Progenitor cell of endocrine pancreas (in vitro differentiated cells): ENCODE results near the gene IL1RAP. TPM values are rescaled to one million over a fixed set of nuclear protein-coding genes. Genes with fewer than 3 reads are reported as not detected.

Source experiments
- DNase-seq: peaks from one replicate; pipeline ENCODE4 v3.0.0; 2021; ENCODE audit warnings: low spot score; ENCODE audit not compliant: unreplicated experiment
- H3K27ac Mint-ChIP-seq: 2 replicates; pipeline ENCODE4 v1.8.0; 2021; ENCODE audit warnings: mild to moderate bottlenecking, moderate library complexity, mixed read lengths
- H3K27me3 Mint-ChIP-seq: 2 replicates; pipeline ENCODE4 v1.8.0; 2021; ENCODE audit warnings: mixed read lengths
- H3K36me3 Mint-ChIP-seq: 2 replicates; pipeline ENCODE4 v1.8.0; 2022; ENCODE audit warnings: mixed read lengths; ENCODE audit not compliant: insufficient read depth
- H3K4me1 Mint-ChIP-seq: 2 replicates; pipeline ENCODE4 v1.8.0; 2021; ENCODE audit warnings: low read depth, mixed read lengths
- H3K4me3 Mint-ChIP-seq: 2 replicates; pipeline ENCODE4 v1.8.0; 2021; ENCODE audit warnings: low read depth, mild to moderate bottlenecking, moderate library complexity, mixed read lengths
- H3K9me3 Mint-ChIP-seq: 2 replicates; pipeline ENCODE4 v1.8.0; 2021; ENCODE audit warnings: low read depth, mixed read lengths
- total RNA-seq: library from RNA; stranded (reverse); gene quantifications from 2 replicates; pipeline ENCODE4 v1.2.1, GENCODE V29; 2021
- TF ChIP-seq, protein P1 (sequence below): fragments of 200-600 bp; sonication (generic); IDR thresholded peaks from one replicate; pipeline ENCODE4 v1.5.0; 2021; ENCODE audit warnings: antibody characterized with exemption, mild to moderate bottlenecking; ENCODE audit not compliant: unreplicated experiment

IL1RAP gene
- total RNA-seq, 1 donor from 2014 or later = 20.0 TPM

DNA sequence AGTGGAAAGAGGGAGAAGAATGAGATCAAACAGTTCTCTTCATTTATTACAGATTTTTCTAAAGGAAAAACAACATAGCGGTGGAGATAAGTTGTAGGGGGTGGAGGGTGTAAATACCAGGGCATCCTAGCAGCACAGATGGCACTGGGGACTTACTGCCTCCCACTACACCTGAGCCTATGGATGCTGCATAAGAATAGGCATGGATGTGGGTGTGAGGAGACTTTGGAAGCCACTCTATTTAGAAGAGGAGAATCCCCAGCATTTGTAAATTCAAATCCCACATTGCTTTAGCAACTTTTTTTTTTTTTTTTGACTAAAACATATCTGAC lies 27.4 kb upstream of the IL1RAP start:
- no peak overlapping the region for H3K27ac Mint-ChIP-seq
- DNase-seq = no peak
- H3K4me3 Mint-ChIP-seq = no peak overlapping the region
- TF ChIP-seq, protein P1, sequence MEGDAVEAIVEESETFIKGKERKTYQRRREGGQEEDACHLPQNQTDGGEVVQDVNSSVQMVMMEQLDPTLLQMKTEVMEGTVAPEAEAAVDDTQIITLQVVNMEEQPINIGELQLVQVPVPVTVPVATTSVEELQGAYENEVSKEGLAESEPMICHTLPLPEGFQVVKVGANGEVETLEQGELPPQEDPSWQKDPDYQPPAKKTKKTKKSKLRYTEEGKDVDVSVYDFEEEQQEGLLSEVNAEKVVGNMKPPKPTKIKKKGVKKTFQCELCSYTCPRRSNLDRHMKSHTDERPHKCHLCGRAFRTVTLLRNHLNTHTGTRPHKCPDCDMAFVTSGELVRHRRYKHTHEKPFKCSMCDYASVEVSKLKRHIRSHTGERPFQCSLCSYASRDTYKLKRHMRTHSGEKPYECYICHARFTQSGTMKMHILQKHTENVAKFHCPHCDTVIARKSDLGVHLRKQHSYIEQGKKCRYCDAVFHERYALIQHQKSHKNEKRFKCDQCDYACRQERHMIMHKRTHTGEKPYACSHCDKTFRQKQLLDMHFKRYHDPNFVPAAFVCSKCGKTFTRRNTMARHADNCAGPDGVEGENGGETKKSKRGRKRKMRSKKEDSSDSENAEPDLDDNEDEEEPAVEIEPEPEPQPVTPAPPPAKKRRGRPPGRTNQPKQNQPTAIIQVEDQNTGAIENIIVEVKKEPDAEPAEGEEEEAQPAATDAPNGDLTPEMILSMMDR = no peak
- no peaks in the 10 kb centered on the region for H3K36me3 Mint-ChIP-seq
- no peaks in the 10 kb centered on the region for H3K27me3 Mint-ChIP-seq
- no peaks in the 10 kb centered on the region for H3K9me3 Mint-ChIP-seq
- H3K4me1 Mint-ChIP-seq = peaks cover 8% of the 10 kb centered on the region

- Mint-ChIP-seq H3K27me3 (no peaks in the 10 kb centered on the region), H3K36me3 (no peaks in the 10 kb centered on the region), H3K27ac (no peak overlapping the region), H3K4me3 (no peak overlapping the region), H3K9me3 (no peaks in the 10 kb centered on the region), H3K4me1 (peaks cover 9% of the 10 kb centered on the region)
- TF ChIP-seq, protein P1 = no peak
- no peak for DNase-seq
These were observed 26.8 kb upstream of the IL1RAP start for GRCh38 chr3:190486908-190487607.

GRCh38 chr3:190491533-190492054 lies 22.3 kb upstream of the IL1RAP start:
- no peaks in the 10 kb centered on the region for H3K27me3 Mint-ChIP-seq
- H3K36me3 Mint-ChIP-seq = no peaks in the 10 kb centered on the region
- H3K4me3 Mint-ChIP-seq = no peak overlapping the region
- H3K27ac Mint-ChIP-seq = no peak overlapping the region
- H3K4me1 Mint-ChIP-seq = peaks cover 6% of the 10 kb centered on the region
- H3K9me3 Mint-ChIP-seq = peaks cover 14% of the 10 kb centered on the region
- TF ChIP-seq, protein P1 = no peak
- no peak for DNase-seq

DNA sequence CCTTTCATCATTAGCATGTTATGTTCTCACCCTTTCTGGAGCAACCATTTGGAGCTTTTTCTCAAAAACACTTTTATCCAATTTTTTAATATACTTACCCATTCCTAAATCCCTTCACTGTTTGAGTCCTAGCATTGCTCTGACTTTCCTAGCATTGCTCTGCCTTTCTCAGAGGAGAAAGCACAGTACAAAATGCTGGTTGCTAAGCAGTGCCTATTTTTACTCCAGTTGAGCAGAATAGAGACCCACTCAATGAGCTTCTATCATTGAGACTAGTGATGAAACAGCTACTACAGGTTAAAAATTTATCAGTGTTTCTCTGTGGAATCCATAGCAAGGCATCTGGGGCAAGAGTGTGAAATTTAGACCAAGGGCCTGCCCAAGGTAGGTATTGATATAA lies 21.8 kb upstream of the IL1RAP start:
- Mint-ChIP-seq H3K27me3 (no peaks in the 10 kb centered on the region), H3K27ac (no peak overlapping the region), H3K4me3 (no peak overlapping the region), H3K9me3 (peaks cover 14% of the 10 kb centered on the region), H3K36me3 (no peaks in the 10 kb centered on the region), H3K4me1 (peaks cover 4% of the 10 kb centered on the region)
- TF ChIP-seq, protein P1 = no peak
- DNase-seq = no peak

DNA sequence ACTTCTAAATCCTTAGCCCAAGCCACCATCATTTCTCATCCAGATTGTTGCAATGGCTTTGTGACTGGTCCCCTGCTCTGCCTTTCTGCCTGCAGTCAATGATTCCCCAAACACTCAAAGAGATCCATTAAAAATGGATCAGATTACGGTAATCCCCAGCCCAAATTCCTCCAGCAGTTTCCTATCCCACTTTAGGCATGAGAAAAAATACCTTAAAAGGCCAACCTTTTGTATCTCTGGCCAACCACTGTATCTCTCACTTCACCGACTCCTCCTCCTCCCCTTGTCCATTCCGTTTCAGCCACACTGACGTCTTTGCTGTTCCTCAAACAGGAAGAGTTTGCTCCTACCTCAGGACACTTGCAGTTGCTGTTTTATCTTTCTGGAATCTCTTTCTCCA lies 20.9 kb upstream of the IL1RAP start:
- H3K4me1 Mint-ChIP-seq = peaks cover 4% of the 10 kb centered on the region
- TF ChIP-seq, protein P1 = no peak
- no peaks in the 10 kb centered on the region for H3K27me3 Mint-ChIP-seq
- no peak for DNase-seq
- no peak overlapping the region for H3K4me3 Mint-ChIP-seq
- H3K36me3 Mint-ChIP-seq = no peaks in the 10 kb centered on the region
- no peak overlapping the region for H3K27ac Mint-ChIP-seq
- H3K9me3 Mint-ChIP-seq = peaks cover 14% of the 10 kb centered on the region
